WERI-Rb-1 (cell line): Measurements from ENCODE around the gene SUFU.
A peak's percentile ranks its signal among the peaks of the same experiment; 100 is the strongest.

ENCODE experiments used
- DNase-seq: peaks from one replicate; pipeline ENCODE4 v3.0.0-alpha.2; 2020
- H3K27ac ChIP-seq: fragments of 250-450 bp; sonication (Bioruptor Pico); 2 replicates; pipeline ENCODE4 v1.5.1; 2020; ENCODE audit warnings: mild to moderate bottlenecking, moderate library complexity
- H3K27me3 ChIP-seq: fragments of 250-450 bp; sonication (Bioruptor Pico); 2 replicates; pipeline ENCODE4 v1.5.1; 2021; ENCODE audit warnings: mild to moderate bottlenecking, low read depth, moderate library complexity; ENCODE audit not compliant: insufficient read depth, severe bottlenecking
- H3K36me3 ChIP-seq: fragments of 250-450 bp; sonication (Bioruptor Pico); 2 replicates; pipeline ENCODE4 v1.5.1; 2020; ENCODE audit warnings: mild to moderate bottlenecking, moderate library complexity
- H3K4me3 ChIP-seq: 2 replicates; pipeline ENCODE4 v1.5.1; 2011; ENCODE audit warnings: low read depth, mild to moderate bottlenecking, control low read depth, low read length
- H3K9me3 ChIP-seq: fragments of 250-450 bp; sonication (Bioruptor Pico); 2 replicates; pipeline ENCODE4 v1.5.1; 2021; ENCODE audit warnings: mild to moderate bottlenecking, moderate library complexity; ENCODE audit not compliant: severe bottlenecking
- CTCF ChIP-seq: IDR thresholded peaks from 2 replicates; pipeline ENCODE4 v1.5.1; 2011; ENCODE audit warnings: low read depth, mild to moderate bottlenecking, control low read depth, inconsistent platforms, low read length

The SUFU gene

GRCh38 chr10:102673819-102674511 is 170.2 kb downstream of the SUFU start:
- Histone ChIP-seq H3K9me3 (no peaks in the 10 kb centered on the region), H3K27me3 (no peaks in the 10 kb centered on the region), H3K27ac (peak overlapping the region; percentile 80), H3K36me3 (no peaks in the 10 kb centered on the region; the same call in 1 of the 2 replicates), H3K4me3 (peak overlapping the region; percentile 17)
- peak; percentile 60 for DNase-seq
- no peak for TF ChIP-seq CTCF

- DNase-seq, result no peak
- Histone ChIP-seq H3K4me3 (no peak overlapping the region), H3K9me3 (no peaks in the 10 kb centered on the region), H3K27me3 (no peaks in the 10 kb centered on the region), H3K27ac (peak overlapping the region; percentile 80), H3K36me3 (peaks cover 3% of the 10 kb centered on the region)
- TF ChIP-seq CTCF, result no peak
Measured at GRCh38 chr10:102674566-102674965, 170.8 kb downstream of the SUFU start.

- Histone ChIP-seq H3K36me3 (peaks cover 5% of the 10 kb centered on the region), H3K27me3 (no peaks in the 10 kb centered on the region), H3K27ac (peak overlapping the region; percentile 80), H3K4me3 (peak overlapping the region; percentile 4), H3K9me3 (no peaks in the 10 kb centered on the region)
- no peak for DNase-seq
- no peak for TF ChIP-seq CTCF
Measured at GRCh38 chr10:102675011-102675665, 171.4 kb downstream of the SUFU start.

- H3K27me3 ChIP-seq, result no peaks in the 10 kb centered on the region
- H3K36me3 ChIP-seq, result peaks cover 10% of the 10 kb centered on the region
- H3K27ac ChIP-seq, result peak overlapping the region; percentile 80
- DNase-seq, result peak; percentile 67
- H3K9me3 ChIP-seq, result no peaks in the 10 kb centered on the region
- peak overlapping the region; percentile 4 for H3K4me3 ChIP-seq
- TF ChIP-seq CTCF, result no peak
Measured at GRCh38 chr10:102675666-102676533, 172.1 kb downstream of the SUFU start.

- Histone ChIP-seq H3K27me3 (no peaks in the 10 kb centered on the region), H3K36me3 (peaks cover 14% of the 10 kb centered on the region), H3K4me3 (no peak overlapping the region; the same call in 1 of the 2 replicates), H3K27ac (peak overlapping the region; percentile 80), H3K9me3 (no peaks in the 10 kb centered on the region)
- TF ChIP-seq CTCF, result no peak
- DNase-seq, result no peak
Measured at GRCh38 chr10:102676534-102677315, 173.0 kb downstream of the SUFU start.
